Stimulated activated CD8-positive, alpha-beta memory T cell treated with anti-CD3 and anti-CD28 coated beads, Interleukin-7, amount 100 ng/mL, for 48 hours (primary cell): ENCODE measurements around the gene KIF20B.
A peak's percentile ranks its signal among the peaks of the same experiment; 100 is the strongest.

Source experiments
- DNase-seq, 2 donors: peaks; one replicate each; pipeline ENCODE4 v3.0.0-alpha.2; 2020; ENCODE audit warnings: low read depth in 1 of 2; ENCODE audit errors: extremely low read depth in 1 of 2

The KIF20B gene, protein sequence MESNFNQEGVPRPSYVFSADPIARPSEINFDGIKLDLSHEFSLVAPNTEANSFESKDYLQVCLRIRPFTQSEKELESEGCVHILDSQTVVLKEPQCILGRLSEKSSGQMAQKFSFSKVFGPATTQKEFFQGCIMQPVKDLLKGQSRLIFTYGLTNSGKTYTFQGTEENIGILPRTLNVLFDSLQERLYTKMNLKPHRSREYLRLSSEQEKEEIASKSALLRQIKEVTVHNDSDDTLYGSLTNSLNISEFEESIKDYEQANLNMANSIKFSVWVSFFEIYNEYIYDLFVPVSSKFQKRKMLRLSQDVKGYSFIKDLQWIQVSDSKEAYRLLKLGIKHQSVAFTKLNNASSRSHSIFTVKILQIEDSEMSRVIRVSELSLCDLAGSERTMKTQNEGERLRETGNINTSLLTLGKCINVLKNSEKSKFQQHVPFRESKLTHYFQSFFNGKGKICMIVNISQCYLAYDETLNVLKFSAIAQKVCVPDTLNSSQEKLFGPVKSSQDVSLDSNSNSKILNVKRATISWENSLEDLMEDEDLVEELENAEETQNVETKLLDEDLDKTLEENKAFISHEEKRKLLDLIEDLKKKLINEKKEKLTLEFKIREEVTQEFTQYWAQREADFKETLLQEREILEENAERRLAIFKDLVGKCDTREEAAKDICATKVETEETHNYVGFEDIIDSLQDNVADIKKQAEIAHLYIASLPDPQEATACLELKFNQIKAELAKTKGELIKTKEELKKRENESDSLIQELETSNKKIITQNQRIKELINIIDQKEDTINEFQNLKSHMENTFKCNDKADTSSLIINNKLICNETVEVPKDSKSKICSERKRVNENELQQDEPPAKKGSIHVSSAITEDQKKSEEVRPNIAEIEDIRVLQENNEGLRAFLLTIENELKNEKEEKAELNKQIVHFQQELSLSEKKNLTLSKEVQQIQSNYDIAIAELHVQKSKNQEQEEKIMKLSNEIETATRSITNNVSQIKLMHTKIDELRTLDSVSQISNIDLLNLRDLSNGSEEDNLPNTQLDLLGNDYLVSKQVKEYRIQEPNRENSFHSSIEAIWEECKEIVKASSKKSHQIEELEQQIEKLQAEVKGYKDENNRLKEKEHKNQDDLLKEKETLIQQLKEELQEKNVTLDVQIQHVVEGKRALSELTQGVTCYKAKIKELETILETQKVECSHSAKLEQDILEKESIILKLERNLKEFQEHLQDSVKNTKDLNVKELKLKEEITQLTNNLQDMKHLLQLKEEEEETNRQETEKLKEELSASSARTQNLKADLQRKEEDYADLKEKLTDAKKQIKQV (N-terminal part only)

DNA sequence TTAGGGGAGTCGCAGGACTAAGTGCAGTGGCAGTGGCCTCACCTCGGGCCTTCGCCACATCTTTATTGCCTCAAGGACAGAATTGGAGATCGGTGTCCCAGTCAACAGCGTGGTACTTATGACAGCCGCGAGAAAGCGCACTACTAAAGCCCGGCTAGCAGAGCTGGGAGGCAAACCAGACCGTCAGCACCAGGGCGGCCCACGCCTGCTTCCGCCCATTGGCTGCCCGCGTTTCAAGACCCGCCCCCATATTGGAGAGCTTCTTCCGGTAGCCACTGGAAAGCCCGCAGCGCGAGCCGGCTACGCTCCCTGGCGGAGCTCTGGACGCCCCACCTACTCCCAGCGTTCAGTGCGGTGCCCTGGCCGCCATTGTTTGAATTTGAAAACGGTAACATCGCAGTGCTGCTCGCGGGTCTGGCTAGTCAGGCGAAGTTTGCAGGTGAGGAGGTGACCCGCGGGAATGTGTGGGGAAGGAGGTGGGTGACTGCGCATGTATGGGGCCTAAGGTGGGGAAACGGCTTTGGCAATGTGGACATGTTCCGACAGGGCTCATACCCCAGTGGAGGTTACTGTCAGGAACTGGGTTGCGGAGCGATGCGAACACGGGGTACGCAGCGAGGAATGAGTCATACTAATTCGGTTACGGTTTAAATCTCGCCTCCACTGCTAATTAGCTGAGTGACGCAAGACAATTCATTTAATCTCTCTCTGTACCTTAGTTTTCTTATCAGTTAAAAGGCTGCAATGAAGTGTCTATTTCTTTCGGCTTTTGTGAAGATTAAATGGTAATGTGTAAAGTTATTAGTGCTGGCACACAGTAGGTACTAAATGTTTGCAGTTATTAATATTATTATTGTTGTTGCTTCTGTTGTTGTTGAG is at the start of gene KIF20B:
Gene KIF20B (plus strand): TSS at position 349 of the 879 bp plus-strand sequence. CDS start 3,705 bp downstream, outside the sequence.
- peak; percentile 90 to 94 for DNase-seq

DNA sequence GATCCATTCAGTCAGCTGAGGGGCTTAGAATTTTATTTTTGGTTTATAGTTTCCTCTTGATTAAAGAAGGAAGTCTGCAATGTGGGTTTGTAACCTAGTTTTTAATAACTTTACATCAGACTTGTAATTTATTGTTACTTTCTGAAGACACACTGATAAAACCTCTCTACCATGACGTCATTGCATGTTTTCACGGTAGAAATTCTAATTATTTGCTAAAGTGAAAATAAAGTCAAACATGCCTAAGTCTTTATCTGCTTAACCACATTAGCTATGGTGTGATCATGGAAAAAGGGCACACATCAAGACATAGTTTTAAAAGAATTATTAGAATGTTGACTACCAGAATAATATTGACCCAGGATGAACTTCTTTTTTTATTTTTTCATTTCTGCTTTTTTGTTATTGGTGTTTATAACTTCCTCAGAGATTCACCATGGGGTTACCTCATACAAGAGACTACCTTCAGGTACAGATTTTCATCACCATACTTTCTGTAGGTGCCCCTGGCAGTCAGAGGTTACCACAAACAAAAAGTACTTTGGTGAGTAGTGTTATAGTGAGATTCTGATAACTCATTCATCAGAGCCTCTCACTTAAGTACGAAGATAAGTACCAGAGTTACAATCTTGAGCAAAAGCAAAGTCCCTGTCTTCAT is 49.3 kb upstream of the KIF20B start:
- no peak for DNase-seq

DNA sequence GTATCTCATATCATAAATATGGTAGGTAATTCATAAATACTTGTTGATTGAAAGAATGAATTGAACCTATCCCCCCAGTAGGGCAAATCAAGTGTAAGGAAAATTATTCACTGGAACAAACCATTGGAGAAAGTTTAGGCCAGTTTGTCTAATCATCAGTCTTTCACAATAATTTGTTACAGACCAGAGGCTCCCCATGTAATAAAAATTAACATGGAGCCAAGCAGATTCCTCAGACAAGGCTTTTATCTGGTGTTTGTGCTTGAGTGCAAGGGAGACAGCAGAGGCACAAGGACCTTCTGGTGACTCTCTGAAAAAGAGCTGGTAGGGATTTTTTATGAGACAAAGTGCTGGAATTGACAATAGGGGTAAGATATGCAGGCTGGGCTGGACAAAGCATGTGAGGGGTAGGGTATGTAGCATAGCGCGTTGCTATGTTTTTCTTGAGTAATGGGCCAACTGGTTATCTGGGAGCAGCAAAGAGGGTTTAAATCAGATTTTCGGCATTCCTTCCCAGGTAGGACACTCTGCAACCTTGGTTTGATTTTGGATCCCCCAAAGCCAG is 48.5 kb upstream of the KIF20B start:
- no peak for DNase-seq

DNA sequence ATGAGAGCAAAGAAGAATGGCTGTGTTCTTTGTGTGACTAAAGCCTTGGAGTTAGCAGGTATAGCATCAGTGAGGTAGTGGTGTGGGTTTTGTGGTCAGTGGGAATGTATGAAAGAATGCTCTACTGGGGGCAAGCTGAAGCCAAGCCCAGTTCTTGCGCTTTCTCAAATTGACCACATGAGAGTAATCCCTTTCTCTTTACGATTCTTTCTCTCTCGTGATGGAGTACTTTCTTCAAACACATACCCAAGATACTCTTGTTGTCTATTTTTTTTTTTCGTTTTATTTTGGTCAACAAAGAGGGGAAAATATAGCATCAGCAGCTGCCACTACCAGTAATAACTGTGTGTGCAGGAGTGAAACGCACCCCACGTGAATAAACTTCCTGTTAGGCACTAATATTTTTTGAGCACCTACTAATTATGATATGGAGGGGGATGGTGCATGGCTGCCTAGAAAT is 48.0 kb upstream of the KIF20B start:
- DNase-seq = no peak

DNA sequence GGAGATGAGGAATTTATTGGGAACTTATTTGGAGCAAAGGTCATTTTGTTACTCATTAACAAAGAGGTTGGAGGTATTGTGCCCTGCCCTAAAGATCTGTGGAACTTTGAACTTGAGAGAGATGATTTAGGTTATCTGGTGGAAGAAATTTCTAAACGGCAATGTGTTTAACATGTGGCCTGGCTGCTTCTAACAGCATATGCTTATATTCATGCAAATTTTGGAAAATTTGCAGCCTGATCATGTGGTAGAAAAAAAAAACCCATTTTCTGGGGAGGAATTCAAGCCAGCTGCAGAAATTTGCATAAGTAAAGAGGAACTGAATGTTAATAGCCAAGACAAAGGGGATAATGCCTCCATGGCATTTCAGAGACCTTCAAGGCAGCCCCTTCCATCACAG is 45.7 kb upstream of the KIF20B start:
- DNase-seq = no peak

DNA sequence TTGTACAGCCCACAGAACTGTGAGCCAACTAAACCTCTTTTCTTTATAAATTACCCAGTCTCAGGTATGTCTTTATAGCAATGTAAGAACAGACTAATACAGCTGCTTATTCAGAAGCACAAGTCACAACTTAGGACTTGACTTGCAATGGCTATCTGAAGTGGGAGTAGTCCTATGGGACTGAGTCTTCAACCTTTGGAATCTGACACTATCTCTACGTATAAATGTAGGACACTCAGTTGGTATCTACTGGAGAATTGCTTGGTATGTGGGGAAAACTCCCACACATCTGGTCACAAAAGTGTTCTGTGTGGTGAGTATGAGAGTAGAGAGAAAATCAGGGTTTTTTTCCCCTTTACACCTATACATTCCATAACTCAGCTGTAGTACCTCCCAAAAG is 44.1 kb upstream of the KIF20B start:
- no peak for DNase-seq

DNA sequence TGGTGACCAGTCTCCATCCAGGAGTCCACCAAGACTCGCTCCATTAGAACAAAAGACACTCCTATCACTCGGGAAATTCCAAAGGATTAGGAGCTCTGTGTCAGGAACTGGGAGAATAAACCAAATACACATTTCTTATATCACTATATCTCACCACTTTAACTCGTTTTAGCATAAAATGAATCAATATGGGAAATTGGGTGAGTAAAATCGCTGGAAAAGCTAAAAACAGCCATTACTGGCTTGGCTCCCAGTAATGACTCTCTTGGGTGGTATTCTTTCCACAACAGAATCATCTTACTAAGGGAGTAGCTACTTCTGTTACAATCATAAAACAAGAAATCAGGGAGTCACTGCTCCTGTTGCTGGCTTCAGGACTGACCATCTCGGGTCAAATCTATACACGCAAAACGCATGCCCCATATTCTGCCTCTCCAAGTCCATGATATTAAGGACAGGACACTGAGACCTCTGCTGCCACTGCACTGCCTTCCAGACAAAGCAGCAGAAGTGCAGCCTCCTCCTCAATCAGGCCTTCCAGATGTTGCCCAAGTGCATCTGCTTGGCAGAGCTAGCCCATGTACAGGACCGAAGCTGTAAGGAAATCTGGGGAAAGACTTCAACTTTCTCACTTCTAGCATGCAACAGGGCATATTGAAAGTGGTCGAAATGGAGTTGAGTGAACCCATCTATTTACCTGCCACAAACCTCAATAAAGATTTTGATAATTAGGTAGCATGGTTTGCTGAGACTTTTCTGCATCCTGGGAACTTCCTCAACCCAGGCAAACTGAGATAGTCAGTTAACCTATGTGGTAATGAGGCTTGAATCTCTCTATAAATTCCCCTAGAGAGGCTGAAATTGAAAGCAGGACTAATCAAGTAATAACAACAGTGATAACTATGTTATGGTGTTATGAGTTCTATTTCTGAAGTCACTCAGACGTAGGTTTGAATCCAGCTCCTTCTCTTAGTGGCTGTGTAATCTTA is 42.0 kb upstream of the KIF20B start:
- DNase-seq = no peak

DNA sequence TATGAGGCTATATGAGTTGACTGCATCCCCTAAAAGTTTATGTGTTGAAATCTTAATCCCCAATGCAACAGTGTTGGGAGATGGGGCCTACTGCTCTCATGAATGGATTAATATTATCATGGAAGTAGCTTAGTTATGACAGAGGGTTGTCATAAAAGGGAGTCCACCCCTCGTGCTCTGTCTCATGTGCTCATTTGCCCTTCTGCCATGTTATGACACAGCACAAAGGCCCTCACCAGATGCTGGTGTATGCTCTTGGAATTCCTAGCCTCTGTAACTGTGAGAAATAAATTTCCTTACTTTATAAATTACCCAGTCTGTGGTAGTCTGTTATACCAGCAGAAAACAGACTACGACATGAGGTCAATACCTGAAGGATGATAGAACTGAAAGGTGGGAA is 38.8 kb upstream of the KIF20B start:
- DNase-seq = no peak

DNA sequence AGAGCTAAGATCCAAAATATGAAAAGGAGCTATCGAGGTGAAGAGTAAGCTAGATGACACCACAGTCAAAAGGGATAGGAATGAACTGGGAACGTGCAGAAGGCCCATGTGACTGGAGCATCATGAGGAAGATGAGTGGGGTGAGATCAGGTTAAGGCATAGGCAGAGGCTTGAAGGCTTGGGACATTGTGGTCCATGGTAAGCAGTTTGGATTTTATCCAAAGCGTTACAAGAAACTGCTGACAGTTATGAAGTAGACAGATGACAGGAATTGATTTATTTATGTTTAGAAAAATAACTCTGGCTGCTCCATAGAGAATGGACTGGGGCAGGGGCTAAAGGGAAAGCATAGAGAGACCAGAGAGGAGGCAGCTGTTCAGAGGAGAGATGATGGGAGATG is 38.2 kb upstream of the KIF20B start:
- no peak for DNase-seq

DNA sequence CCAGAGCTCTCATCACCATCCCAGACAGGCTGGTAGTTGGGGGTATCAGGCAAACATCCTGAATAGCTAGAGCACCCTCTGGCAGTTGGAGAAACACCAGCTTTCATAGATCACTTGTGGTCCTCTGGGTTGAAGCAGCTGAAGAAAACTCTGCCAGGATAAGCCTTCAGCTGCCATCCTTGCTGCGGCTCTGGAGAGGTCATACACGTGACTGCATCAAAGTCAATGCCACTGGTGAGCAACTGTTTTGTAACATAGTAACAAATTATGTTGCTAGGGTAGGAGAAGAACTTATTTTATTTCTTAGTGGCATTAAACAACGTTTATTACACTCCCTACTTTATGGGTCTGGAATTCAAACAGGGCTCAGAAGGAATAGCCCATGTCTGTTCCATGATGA is 37.2 kb upstream of the KIF20B start:
- no peak for DNase-seq

DNA sequence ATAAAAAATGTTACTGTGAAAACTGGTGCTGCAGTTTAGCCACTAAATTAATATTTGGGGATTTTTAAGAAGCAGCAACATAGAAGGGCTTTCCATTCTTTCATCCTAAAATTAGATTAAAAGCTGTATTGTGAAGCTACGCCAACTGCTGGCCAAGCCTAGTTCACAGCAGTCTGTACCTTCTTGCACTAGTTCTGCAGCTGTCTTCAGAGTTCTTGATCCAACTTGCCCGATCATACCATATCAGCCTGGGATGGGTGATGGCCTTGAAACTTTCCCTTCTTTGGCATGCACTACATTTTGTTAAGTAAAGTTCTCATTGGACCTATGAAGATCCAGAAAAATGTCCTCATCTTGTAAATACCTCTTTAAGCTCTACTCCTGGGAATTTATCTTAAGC is 36.1 kb upstream of the KIF20B start:
- no peak for DNase-seq

DNA sequence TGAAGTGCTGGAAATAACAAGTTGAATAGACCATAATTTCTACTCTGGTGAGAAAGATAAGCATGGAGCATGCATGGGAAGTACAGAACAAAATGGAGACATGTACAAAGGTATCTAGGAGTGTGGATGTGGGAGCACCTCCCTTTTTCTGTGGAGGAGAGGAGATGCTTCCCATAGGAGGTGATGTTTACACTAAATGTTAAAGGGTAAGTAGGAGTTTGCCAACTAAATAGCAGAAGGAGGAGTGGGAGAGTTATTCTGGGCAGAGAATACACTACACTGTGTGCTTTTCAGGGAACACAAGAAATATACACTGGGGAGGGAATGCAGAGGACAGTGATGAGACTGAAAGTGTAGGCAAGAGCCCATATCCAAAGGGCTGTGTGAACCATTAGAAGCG is 35.3 kb upstream of the KIF20B start:
- no peak for DNase-seq

DNA sequence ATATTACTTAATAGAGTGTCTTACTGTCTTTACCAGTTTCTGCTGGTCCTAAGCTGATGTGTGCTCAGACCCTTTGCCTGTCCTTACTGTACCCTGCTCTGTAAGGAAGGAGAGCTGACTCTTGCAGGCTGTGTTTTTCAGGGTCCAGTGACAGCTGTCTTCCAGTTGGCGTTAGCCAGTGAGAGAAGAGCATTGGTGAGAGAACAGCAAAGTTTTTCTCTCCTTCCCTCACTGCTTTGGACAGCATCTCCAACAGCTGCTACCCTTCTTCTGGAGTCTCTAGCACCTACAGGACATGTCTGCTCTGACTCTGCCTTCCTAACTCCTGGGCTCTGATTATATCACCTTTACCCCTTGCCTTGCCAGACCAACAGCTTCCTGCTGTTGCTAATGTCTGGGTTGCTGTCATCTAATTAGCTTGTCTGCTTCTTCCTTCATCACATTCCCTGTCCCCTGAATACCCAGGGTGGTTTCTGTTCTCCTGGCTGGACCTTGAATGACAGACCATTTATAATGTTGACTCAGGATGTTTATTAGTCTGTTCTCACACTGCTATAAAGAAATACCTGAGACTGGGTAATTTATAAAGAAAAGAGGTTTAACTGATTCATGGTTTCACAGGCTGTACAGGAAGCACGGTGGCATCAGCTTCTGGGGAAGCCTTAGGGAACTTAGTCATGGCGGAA is 32.9 kb upstream of the KIF20B start:
- DNase-seq = no peak

DNA sequence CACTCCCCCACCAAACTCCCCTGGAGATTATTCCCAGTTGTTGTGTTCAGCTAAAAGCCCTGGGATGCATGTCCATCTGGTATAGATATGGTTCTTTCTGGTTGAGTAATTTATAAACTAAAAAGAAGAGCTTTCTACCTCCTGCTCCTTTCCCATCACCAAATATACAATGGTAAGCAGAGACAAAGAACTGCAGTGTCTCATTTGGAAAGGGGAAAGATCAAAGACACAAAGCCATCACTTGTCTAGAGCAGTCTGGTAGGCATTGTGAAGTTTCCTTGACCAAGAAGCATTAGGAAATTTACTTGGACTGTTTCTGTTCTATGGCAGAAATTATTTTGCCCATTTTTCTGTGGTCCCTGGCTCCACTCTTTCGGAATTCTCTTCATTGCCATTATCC is 31.4 kb upstream of the KIF20B start:
- no peak for DNase-seq

DNA sequence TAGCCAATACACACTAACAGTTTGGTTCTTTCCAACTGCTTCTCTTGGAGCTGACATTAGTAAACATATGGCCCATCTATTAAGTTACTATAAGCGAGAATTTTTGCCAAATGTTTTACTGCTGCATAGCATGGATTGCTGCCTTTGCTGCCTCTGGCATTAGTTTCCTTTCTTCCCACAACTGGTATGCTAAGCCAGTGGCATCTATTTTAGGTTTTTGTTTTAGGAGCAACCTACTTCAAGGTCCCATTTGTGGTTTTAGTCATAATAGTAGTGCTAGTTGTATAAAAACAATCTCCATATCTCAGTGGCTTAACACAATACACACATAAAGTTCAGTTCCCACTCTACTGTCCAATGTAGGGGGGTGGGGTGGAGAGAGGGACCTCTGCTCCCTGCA is 30.5 kb upstream of the KIF20B start:
- DNase-seq = no peak

DNA sequence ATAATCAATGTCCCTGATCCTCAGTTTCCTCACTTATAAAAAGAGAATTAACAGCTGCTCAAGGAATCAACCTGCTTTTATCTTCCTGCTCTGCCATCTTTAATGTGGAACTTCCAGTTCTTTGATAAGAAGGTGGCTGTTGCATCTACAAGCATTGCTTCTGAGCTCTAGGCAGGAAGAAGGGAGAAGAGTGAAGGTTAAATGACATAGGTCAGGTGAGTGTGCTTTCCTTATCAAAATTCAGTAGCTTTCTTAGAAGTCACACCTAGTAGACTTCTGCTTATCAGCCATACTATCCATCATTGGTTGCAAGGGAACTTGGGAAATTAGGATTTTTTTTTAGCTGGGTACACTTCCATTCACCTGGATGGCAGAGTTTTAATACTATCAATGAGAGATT is 24.0 kb upstream of the KIF20B start:
- DNase-seq = no peak

DNA sequence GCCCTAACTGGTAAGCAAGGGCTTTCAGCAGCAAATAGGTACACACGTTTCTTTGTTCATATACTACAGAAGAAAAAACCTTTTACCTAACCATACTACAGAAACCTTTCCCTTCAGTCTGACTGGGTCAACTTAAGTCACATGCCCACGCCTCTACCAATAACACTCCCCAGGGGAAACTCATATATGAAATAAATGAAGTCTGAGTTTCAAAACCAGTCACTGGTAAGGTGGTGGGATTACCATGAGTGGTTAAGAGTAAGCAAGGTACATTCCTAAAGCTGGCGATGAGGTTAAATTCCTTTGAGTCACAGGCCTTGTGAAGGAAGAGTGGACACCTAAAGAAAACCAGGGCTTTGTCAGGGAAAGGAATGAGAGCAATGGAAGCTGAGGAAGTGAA is 21.4 kb upstream of the KIF20B start:
- DNase-seq = no peak

DNA sequence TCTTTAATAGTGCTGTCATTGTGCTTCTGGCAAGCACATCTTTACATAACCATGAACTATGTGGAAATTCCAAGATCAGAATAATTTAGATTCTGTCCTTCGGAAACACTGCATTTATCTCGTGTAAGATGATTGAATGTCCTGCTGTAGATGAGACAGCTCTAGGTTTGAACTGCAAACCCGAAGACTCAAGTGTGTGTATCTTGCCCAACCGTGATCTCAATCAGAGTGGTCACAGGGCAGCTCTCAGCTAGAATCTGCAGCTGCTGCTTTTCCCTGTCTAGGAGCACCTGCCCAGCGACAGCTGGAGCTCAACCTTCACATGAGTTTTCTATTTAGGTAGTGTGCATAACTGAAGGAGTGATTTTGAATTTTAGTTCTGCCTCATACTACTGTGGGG is 17.5 kb upstream of the KIF20B start:
- no peak for DNase-seq
